Endothelial cell of umbilical vein (primary cell): ENCODE data around the gene VCAN. TPM values are rescaled to one million over a fixed set of nuclear protein-coding genes. Genes with fewer than 3 reads are reported as not detected.

Source experiments
- BruUV-seq: library from RNA; stranded (reverse); fragments of 400-500 nt; replicated peaks from 2 replicates; lab custom pipeline; 2021; lab: Mats Ljungman, UMichigan
- CTCF ChIA-PET: fragments of 300-600, 350-600 bp; sonication (Branson Sonifier 250); formaldehyde crosslinking; loops from one replicate; lab custom pipeline; 2021; ENCODE audit warnings: antibody characterized with exemption, inconsistent platforms; lab: Charles Lee
- POLR2A ChIA-PET: fragments of 300-600, 350-600 bp; sonication (Branson Sonifier 250); formaldehyde crosslinking; loops from one replicate; lab custom pipeline; 2021; ENCODE audit warnings: antibody characterized with exemption, inconsistent platforms; lab: Charles Lee
- DNase-seq: peaks from one replicate; pipeline ENCODE4 v3.0.0-alpha.2; 2011; ENCODE audit warnings: low read depth, low spot score
- FAIRE-seq: peaks from 2 replicates; lab custom pipeline; 2011; peaks lifted over from hg19 to GRCh38; lab: Jason Lieb, UNC
- H2AFZ ChIP-seq: 2 replicates; pipeline ENCODE4 v1.6.0; 2012; ENCODE audit warnings: low read depth, low read length, control low read depth, inconsistent platforms
- H3K27ac ChIP-seq: 2 replicates; pipeline ENCODE4 v1.5.1; 2011; ENCODE audit warnings: low read depth, mild to moderate bottlenecking, control low read depth, low read length, moderate library complexity; ENCODE audit not compliant: insufficient read depth
- H3K27me3 ChIP-seq, 2 experiments: 2 replicates each; pipeline versions ENCODE4 v1.6.0 to v1.6.1; 2011; ENCODE audit warnings: low read length in 2 of 2, mixed read lengths in 1 of 2; ENCODE audit not compliant: control insufficient read depth in 2 of 2, insufficient read depth in 2 of 2
- H3K36me3 ChIP-seq, 2 experiments: 2 replicates in 1 of 2; 3 replicates in 1 of 2; pipeline ENCODE4 v1.5.1; 2011; ENCODE audit warnings: low read length in 2 of 2, mild to moderate bottlenecking in 1 of 2, moderate library complexity in 1 of 2; ENCODE audit not compliant: control insufficient read depth in 2 of 2, insufficient read depth in 2 of 2; ENCODE audit errors: extremely low read depth in 1 of 2
- H3K4me1 ChIP-seq: 3 replicates; pipeline ENCODE4 v1.5.1; 2011; ENCODE audit warnings: mild to moderate bottlenecking, low read length; ENCODE audit not compliant: control insufficient read depth, insufficient read depth; ENCODE audit errors: extremely low read depth
- H3K4me2 ChIP-seq: 2 replicates; pipeline ENCODE4 v1.6.1; 2011; ENCODE audit warnings: low read length, control low read depth, mixed read lengths; ENCODE audit not compliant: insufficient read depth
- H3K4me3 ChIP-seq, 3 experiments: fragments of 200-600 bp in 1 of 3; sonication (generic), shearing (Covaris generic) in 1 of 3; replicated peaks in 1 of 3; 2 replicates each; pipeline ENCODE4 v1.5.1; 2011 to 2016; ENCODE audit warnings: control low read depth in 3 of 3, low read length in 3 of 3, mild to moderate bottlenecking in 2 of 3, inconsistent platforms in 1 of 3, low read depth in 1 of 3, moderate library complexity in 1 of 3; ENCODE audit not compliant: insufficient read depth in 1 of 3
- H3K79me2 ChIP-seq: 2 replicates; pipeline ENCODE4 v1.6.0; 2012; ENCODE audit warnings: low read length, inconsistent platforms; ENCODE audit not compliant: control insufficient read depth, insufficient read depth
- H3K9ac ChIP-seq: replicated peaks from 2 replicates; pipeline ENCODE3; 2011; ENCODE audit warnings: low read length, control low read depth; ENCODE audit not compliant: insufficient read depth; ENCODE audit errors: extremely low read depth
- H3K9me1 ChIP-seq: replicated peaks from 3 replicates; pipeline ENCODE4 v1.6.0; 2011; ENCODE audit warnings: mild to moderate bottlenecking, low read length; ENCODE audit not compliant: control insufficient read depth, insufficient read depth; ENCODE audit errors: extremely low read depth
- H3K9me3 ChIP-seq: replicated peaks from 2 replicates; pipeline ENCODE4 v1.5.1; 2012; ENCODE audit warnings: low read length, inconsistent platforms; ENCODE audit not compliant: control insufficient read depth, insufficient read depth
- H4K20me1 ChIP-seq: replicated peaks from 2 replicates; pipeline ENCODE3; 2011; ENCODE audit warnings: mild to moderate bottlenecking, low read length; ENCODE audit not compliant: control insufficient read depth, insufficient read depth; ENCODE audit errors: extremely low read depth
- EZH2 ChIP-seq: IDR thresholded peaks from 2 replicates; pipeline ENCODE4 v1.6.1; 2012; ENCODE audit warnings: borderline replicate concordance, low read depth, mild to moderate bottlenecking, moderate library complexity, low read length, inconsistent platforms; ENCODE audit not compliant: severe bottlenecking
- FOS ChIP-seq: IDR thresholded peaks from 2 replicates; pipeline ENCODE4 v1.6.1; 2011; ENCODE audit warnings: mild to moderate bottlenecking, low read length, moderate library complexity, borderline replicate concordance; ENCODE audit not compliant: insufficient read depth
- GATA2 ChIP-seq: IDR thresholded peaks from 2 replicates; pipeline ENCODE4 v1.7.0; 2011; ENCODE audit warnings: low read depth, mild to moderate bottlenecking, moderate library complexity, mixed read lengths, low read length; ENCODE audit not compliant: insufficient read length, insufficient read depth
- JUN ChIP-seq: IDR thresholded peaks from 2 replicates; pipeline ENCODE4 v1.6.1; 2011; ENCODE audit warnings: borderline replicate concordance, low read depth; ENCODE audit not compliant: insufficient read length, insufficient read depth
- MYC ChIP-seq: IDR thresholded peaks from one replicate; pipeline ENCODE4 v1.6.1; 2011; ENCODE audit warnings: mild to moderate bottlenecking, low read depth, low read length
- POLR2A ChIP-seq: IDR thresholded peaks from 2 replicates; pipeline ENCODE4 v1.6.1; 2012; ENCODE audit warnings: low read depth, mild to moderate bottlenecking, control low read depth, low read length
- dilution Hi-C: fragments of 300-500 bp; cut with MboI; formaldehyde crosslinking; loops from one replicate; pipeline ENCODE4 v1.15.0; 2019; ENCODE audit warnings: low sequenced_read_pairs; ENCODE audit not compliant: extremely low pct_ligation_motif_present
- intact Hi-C: fragments of 100-400 bp; cut with micrococcal nuclease; formaldehyde crosslinking; loops from one replicate; pipeline ENCODE4 v1.10.0; 2022
- polyA plus RNA-seq, 4 experiments: library from polyadenylated mRNA; depleted of rRNA in 3 of 4; stranded (reverse) in 3 of 4; unstranded in 1 of 4; fragments of >200 nt; gene quantifications; 2 replicates each; pipeline versions ENCODE4 v1.2.1 to v1.2.3, GENCODE V29; 2011 to 2012; ENCODE audit warnings: missing spikeins in 1 of 4
- total RNA-seq: library from RNA; stranded (reverse); gene quantifications from 2 replicates; pipeline ENCODE4 v1.2.3, GENCODE V29; 2021
- TF ChIP-seq, protein P1 (sequence below): IDR thresholded peaks from 2 replicates; pipeline ENCODE4 v1.6.1; 2011; ENCODE audit not compliant: insufficient read depth, insufficient read length
- TF ChIP-seq, protein P2 (sequence below), 2 donors: IDR thresholded peaks; 1 replicate in 1 of 2; 2 replicates in 1 of 2; pipeline ENCODE4 v1.5.1; 2011; ENCODE audit warnings: low read length in 2 of 2, mild to moderate bottlenecking in 2 of 2, moderate library complexity in 2 of 2, control low read depth in 1 of 2, inconsistent platforms in 1 of 2, low read depth in 1 of 2; ENCODE audit not compliant: insufficient read depth in 1 of 2; ENCODE audit errors: extremely low read depth in 1 of 2

VCAN gene
- total and polyA plus RNA-seq, 2 donors (not counting 3 experiments of a cell fraction or from before 2014, with no cell fraction given) = 0.35 to 1.2 TPM

DNA sequence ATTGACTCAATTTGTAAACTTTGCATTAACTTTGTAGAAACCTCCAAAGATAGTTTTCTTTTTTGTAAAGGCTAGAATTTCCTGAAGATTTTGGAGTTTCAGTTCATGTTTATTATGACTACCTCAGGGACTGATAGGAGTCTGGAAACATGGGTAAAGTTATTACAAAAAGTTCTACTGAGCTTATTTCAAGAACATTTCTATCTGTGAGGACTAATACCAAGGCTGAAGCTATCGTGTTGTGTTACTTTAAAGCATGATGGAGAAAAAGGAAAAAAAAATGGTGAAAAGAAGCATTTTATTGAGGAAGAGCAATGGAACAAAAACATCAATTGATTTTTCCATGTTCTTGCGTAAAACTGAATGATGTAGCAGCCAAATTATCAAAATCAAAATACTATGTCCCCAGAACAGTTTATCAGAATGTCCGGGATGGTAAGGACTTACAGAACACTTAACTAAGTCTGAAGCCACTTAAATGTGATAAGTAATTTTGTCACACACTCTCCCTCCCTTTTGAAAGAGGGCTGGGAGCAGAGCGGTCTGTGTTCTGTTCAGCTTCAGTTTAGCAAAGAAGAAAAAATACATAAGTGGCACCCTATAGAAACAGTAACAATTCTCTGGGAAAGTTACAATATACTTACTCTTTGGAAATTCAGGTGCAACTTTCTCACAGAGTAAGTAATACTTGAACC lies 25.1 kb upstream of the VCAN start:
- Histone ChIP-seq H3K9me1 (no peaks in the 10 kb centered on the region), H3K27me3 (peaks cover 0 to 4% of the 10 kb centered on the region in 2 experiments), H3K9me3 (no peaks in the 10 kb centered on the region), H3K36me3 (no peaks in the 10 kb centered on the region), H4K20me1 (no peaks in the 10 kb centered on the region), H3K4me3 (no peak overlapping the region), H3K27ac (no peak overlapping the region), H3K4me2 (no peak overlapping the region), H3K9ac (no peak overlapping the region), H3K79me2 (no peaks in the 10 kb centered on the region), H3K4me1 (peaks cover 8% of the 10 kb centered on the region), H2AFZ (no peak overlapping the region)
- intact Hi-C loops (no loop called here), dilution Hi-C loops (no loop called here)
- FAIRE-seq (no peak), DNase-seq (no peak)
- ChIA-PET CTCF (interaction anchor here (1.6 to 3.3 kb wide), 2 partner anchors 10 to 16 kb away, joined by 3 to 13 read pairs; no protein-coding TSS in a partner anchor), POLR2A (no interaction called here)
- no TSS peak for BruUV-seq
- TF ChIP-seq, protein P1, sequence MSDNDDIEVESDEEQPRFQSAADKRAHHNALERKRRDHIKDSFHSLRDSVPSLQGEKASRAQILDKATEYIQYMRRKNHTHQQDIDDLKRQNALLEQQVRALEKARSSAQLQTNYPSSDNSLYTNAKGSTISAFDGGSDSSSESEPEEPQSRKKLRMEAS = no peak
- TF ChIP-seq POLR2A (no peak), JUN (no peak), MYC (no peak), FOS (no peak), EZH2 (no peak), GATA2 (no peak)
- TF ChIP-seq, protein P2, sequence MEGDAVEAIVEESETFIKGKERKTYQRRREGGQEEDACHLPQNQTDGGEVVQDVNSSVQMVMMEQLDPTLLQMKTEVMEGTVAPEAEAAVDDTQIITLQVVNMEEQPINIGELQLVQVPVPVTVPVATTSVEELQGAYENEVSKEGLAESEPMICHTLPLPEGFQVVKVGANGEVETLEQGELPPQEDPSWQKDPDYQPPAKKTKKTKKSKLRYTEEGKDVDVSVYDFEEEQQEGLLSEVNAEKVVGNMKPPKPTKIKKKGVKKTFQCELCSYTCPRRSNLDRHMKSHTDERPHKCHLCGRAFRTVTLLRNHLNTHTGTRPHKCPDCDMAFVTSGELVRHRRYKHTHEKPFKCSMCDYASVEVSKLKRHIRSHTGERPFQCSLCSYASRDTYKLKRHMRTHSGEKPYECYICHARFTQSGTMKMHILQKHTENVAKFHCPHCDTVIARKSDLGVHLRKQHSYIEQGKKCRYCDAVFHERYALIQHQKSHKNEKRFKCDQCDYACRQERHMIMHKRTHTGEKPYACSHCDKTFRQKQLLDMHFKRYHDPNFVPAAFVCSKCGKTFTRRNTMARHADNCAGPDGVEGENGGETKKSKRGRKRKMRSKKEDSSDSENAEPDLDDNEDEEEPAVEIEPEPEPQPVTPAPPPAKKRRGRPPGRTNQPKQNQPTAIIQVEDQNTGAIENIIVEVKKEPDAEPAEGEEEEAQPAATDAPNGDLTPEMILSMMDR (IDR thresholded peaks at IDR 0.05; ENCODE audit: extremely low read depth in 1 of 2, insufficient read depth in 1 of 2, low read depth in 1 of 2, low read length in 2 of 2) = no peak
